ENCODE data around the gene C19orf25. TPM values are rescaled to one million over a fixed set of nuclear protein-coding genes. Genes with fewer than 3 reads are reported as not detected.

Gene C19orf25
- total RNA-seq, 1 donor from 2014 or later, result 38.8 TPM

GRCh38 chr19:1434040-1434366, 45.0 kb downstream of the C19orf25 start:
- TF ChIP-seq CTCF (IDR thresholded peaks at IDR 0.05; ENCODE audit: insufficient read depth, low read length, poor library complexity, severe bottlenecking), result no peak
- no peak overlapping the region for H3K4me3 ChIP-seq (ENCODE audit: low read depth, low read length)
- H3K36me3 ChIP-seq (ENCODE audit: control insufficient read depth, insufficient read depth, low read length), result peaks cover 13% of the 10 kb centered on the region
- DNase-seq (ENCODE audit: low read depth), result no peak
- no peaks in the 10 kb centered on the region for H3K27me3 ChIP-seq (ENCODE audit: control insufficient read depth, insufficient read depth, low read length)

GRCh38 chr19:1433119-1434039, 45.6 kb downstream of the C19orf25 start:
- peaks cover 13% of the 10 kb centered on the region for H3K36me3 ChIP-seq (ENCODE audit: control insufficient read depth, insufficient read depth, low read length)

GRCh38 chr19:1432507-1432887, 46.5 kb downstream of the C19orf25 start:
- peaks cover 13% of the 10 kb centered on the region for H3K36me3 ChIP-seq (ENCODE audit: control insufficient read depth, insufficient read depth, low read length)
- no peak for TF ChIP-seq CTCF (IDR thresholded peaks at IDR 0.05; ENCODE audit: insufficient read depth, low read length, poor library complexity, severe bottlenecking)

More at GRCh38 chr19:1433119-1434039, 45.6 kb downstream of the C19orf25 start:
- TF ChIP-seq CTCF (IDR thresholded peaks at IDR 0.05; ENCODE audit: insufficient read depth, low read length, poor library complexity, severe bottlenecking), result no peak
- Histone ChIP-seq H3K27me3 (ENCODE audit: control insufficient read depth, insufficient read depth, low read length) (no peaks in the 10 kb centered on the region), H3K4me3 (ENCODE audit: low read depth, low read length) (no peak overlapping the region)
- DNase-seq (ENCODE audit: low read depth), result no peak

GRCh38 chr19:1431759-1432506, 47.1 kb downstream of the C19orf25 start:
- Histone ChIP-seq H3K27me3 (ENCODE audit: control insufficient read depth, insufficient read depth, low read length) (no peaks in the 10 kb centered on the region), H3K4me3 (ENCODE audit: low read depth, low read length) (no peak overlapping the region), H3K36me3 (ENCODE audit: control insufficient read depth, insufficient read depth, low read length) (peaks cover 15% of the 10 kb centered on the region)
- no peak for TF ChIP-seq CTCF (IDR thresholded peaks at IDR 0.05; ENCODE audit: insufficient read depth, low read length, poor library complexity, severe bottlenecking)
- no peak for DNase-seq (ENCODE audit: low read depth)

More at GRCh38 chr19:1432507-1432887, 46.5 kb downstream of the C19orf25 start:
- no peak for DNase-seq (ENCODE audit: low read depth)
- Histone ChIP-seq H3K4me3 (ENCODE audit: low read depth, low read length) (no peak overlapping the region), H3K27me3 (ENCODE audit: control insufficient read depth, insufficient read depth, low read length) (no peaks in the 10 kb centered on the region)

- no peak for TF ChIP-seq CTCF (IDR thresholded peaks at IDR 0.05; ENCODE audit: insufficient read depth, low read length, poor library complexity, severe bottlenecking)
- Histone ChIP-seq H3K36me3 (ENCODE audit: control insufficient read depth, insufficient read depth, low read length) (peaks cover 14% of the 10 kb centered on the region), H3K4me3 (ENCODE audit: low read depth, low read length) (no peak overlapping the region), H3K27me3 (ENCODE audit: control insufficient read depth, insufficient read depth, low read length) (no peaks in the 10 kb centered on the region)
- no peak for DNase-seq (ENCODE audit: low read depth)
Observed at GRCh38 chr19:1430246-1430645, 48.8 kb downstream of the C19orf25 start.
